ENCODE measurements around the gene DAP.

- TF ChIP-seq RFX5 (IDR thresholded peaks at IDR 0.05) (no peak), CTCF (IDR thresholded peaks at IDR 0.05) (no peak), CBX8 (IDR thresholded peaks at IDR 0.05) (no peak), SMC3 (IDR thresholded peaks at IDR 0.05) (no peak), HES2 (IDR thresholded peaks at IDR 0.05) (no peak)
Measured at GRCh38 chr5:10700516-10700915, 60.5 kb downstream of the DAP start.

All from A549 (cell line).